Measurements from ENCODE around the gene CRIP1.

Gene CRIP1

GRCh38 chr14:105470350-105471296 is 16.1 kb upstream of the CRIP1 start:
- DNase-seq (ENCODE audit: low spot score) = no peak

- DNase-seq (ENCODE audit: low spot score) = no peak
These were observed 15.3 kb upstream of the CRIP1 start for GRCh38 chr14:105471297-105471821.

GRCh38 chr14:105471823-105472485 is 14.7 kb upstream of the CRIP1 start:
- DNase-seq (ENCODE audit: low spot score) = no peak

GRCh38 chr14:105472486-105472991 is 14.1 kb upstream of the CRIP1 start:
- DNase-seq (ENCODE audit: low spot score) = no peak

GRCh38 chr14:105473033-105473676 is 13.5 kb upstream of the CRIP1 start:
- no peak for DNase-seq (ENCODE audit: low spot score)

GRCh38 chr14:105473677-105474482 is 12.8 kb upstream of the CRIP1 start:
- peak; percentile 74 for DNase-seq (ENCODE audit: low spot score)

GRCh38 chr14:105474483-105475268 is 12.0 kb upstream of the CRIP1 start, which contains the start of gene CRIP2:
Gene CRIP2 (plus strand): TSS chr14:105474821. CDS start chr14:105474863, 42 bp downstream.
- DNase-seq (ENCODE audit: low spot score) = peak; percentile 26

GRCh38 chr14:105475269-105476096 is 11.2 kb upstream of the CRIP1 start:
- peak; percentile 51 for DNase-seq (ENCODE audit: low spot score)

- DNase-seq (ENCODE audit: low spot score) = peak; percentile 62
These were observed 10.4 kb upstream of the CRIP1 start for GRCh38 chr14:105476097-105476830.

- DNase-seq (ENCODE audit: low spot score) = peak; percentile 19
These were observed 9.6 kb upstream of the CRIP1 start for GRCh38 chr14:105476831-105477659.

- no peak for DNase-seq (ENCODE audit: low spot score)
These were observed 8.9 kb upstream of the CRIP1 start for GRCh38 chr14:105477660-105478397.

GRCh38 chr14:105478398-105479251 is 8.1 kb upstream of the CRIP1 start:
- no peak for DNase-seq (ENCODE audit: low spot score)

GRCh38 chr14:105479431-105480158 is 7.1 kb upstream of the CRIP1 start:
- DNase-seq (ENCODE audit: low spot score) = no peak

- DNase-seq (ENCODE audit: low spot score) = no peak
These were observed 6.4 kb upstream of the CRIP1 start for GRCh38 chr14:105480199-105480746.
